ENCODE results near the gene PEMT.

PEMT gene

GRCh38 chr17:17577373-17577772, 14.1 kb downstream of the PEMT start:
- Histone ChIP-seq H3K36me3 (ENCODE audit: insufficient read depth, low read length) (no peaks in the 10 kb centered on the region), H3K27ac (no peak overlapping the region), H3K4me3 (no peak overlapping the region), H3K9me3 (ENCODE audit: low read depth, low read length) (no peaks in the 10 kb centered on the region), H3K9ac (ENCODE audit: insufficient read length) (no peak overlapping the region)
- DNase-seq (ENCODE audit: low read depth, low spot score): no peak
- TF ChIP-seq FOXP2 (optimal IDR thresholded peaks at IDR 0.05; ENCODE audit: control extremely low read depth, extremely low read length, insufficient read depth) (no peak), EZH2 (IDR thresholded peaks at IDR 0.05) (no peak), POLR2AphosphoS5 (IDR thresholded peaks at IDR 0.05; ENCODE audit: borderline replicate concordance, low read depth, low read length) (no peak)

- Histone ChIP-seq H3K4me3 (no peak overlapping the region), H3K9me3 (ENCODE audit: low read depth, low read length) (no peaks in the 10 kb centered on the region), H3K27ac (no peak overlapping the region), H3K9ac (ENCODE audit: insufficient read length) (no peak overlapping the region), H3K36me3 (ENCODE audit: insufficient read depth, low read length) (no peaks in the 10 kb centered on the region)
- no peak for TF ChIP-seq FOXP2 (optimal IDR thresholded peaks at IDR 0.05; ENCODE audit: control extremely low read depth, extremely low read length, insufficient read depth)
- TF ChIP-seq EZH2 (IDR thresholded peaks at IDR 0.05): no peak
- no peak for TF ChIP-seq POLR2AphosphoS5 (IDR thresholded peaks at IDR 0.05; ENCODE audit: borderline replicate concordance, low read depth, low read length)
- no peak for DNase-seq (ENCODE audit: low read depth, low spot score)
These were observed 14.7 kb downstream of the PEMT start for GRCh38 chr17:17576772-17577234.

GRCh38 chr17:17575360-17576251, 15.9 kb downstream of the PEMT start:
- H3K36me3 ChIP-seq (ENCODE audit: insufficient read depth, low read length): no peaks in the 10 kb centered on the region
- no peak overlapping the region for H3K9ac ChIP-seq (ENCODE audit: insufficient read length)
- TF ChIP-seq EZH2 (IDR thresholded peaks at IDR 0.05): no peak
- TF ChIP-seq POLR2AphosphoS5 (IDR thresholded peaks at IDR 0.05; ENCODE audit: borderline replicate concordance, low read depth, low read length): no peak
- no peak for TF ChIP-seq FOXP2 (optimal IDR thresholded peaks at IDR 0.05; ENCODE audit: control extremely low read depth, extremely low read length, insufficient read depth)
- H3K27ac ChIP-seq: no peak overlapping the region
- H3K9me3 ChIP-seq (ENCODE audit: low read depth, low read length): no peaks in the 10 kb centered on the region
- H3K4me3 ChIP-seq: no peak overlapping the region
- DNase-seq (ENCODE audit: low read depth, low spot score): no peak

GRCh38 chr17:17573912-17574311, 17.6 kb downstream of the PEMT start:
- Histone ChIP-seq H3K27ac (no peak overlapping the region), H3K9me3 (ENCODE audit: low read depth, low read length) (no peaks in the 10 kb centered on the region), H3K36me3 (ENCODE audit: insufficient read depth, low read length) (no peaks in the 10 kb centered on the region), H3K4me3 (no peak overlapping the region), H3K9ac (ENCODE audit: insufficient read length) (no peak overlapping the region)
- TF ChIP-seq EZH2 (IDR thresholded peaks at IDR 0.05): no peak
- DNase-seq (ENCODE audit: low read depth, low spot score): no peak

GRCh38 chr17:17572010-17572785, 19.3 kb downstream of the PEMT start:
- no peak overlapping the region for H3K9ac ChIP-seq (ENCODE audit: insufficient read length)
- no peak for TF ChIP-seq POLR2AphosphoS5 (IDR thresholded peaks at IDR 0.05; ENCODE audit: borderline replicate concordance, low read depth, low read length)
- TF ChIP-seq EZH2 (IDR thresholded peaks at IDR 0.05): no peak
- no peak for TF ChIP-seq FOXP2 (optimal IDR thresholded peaks at IDR 0.05; ENCODE audit: control extremely low read depth, extremely low read length, insufficient read depth)
- no peaks in the 10 kb centered on the region for H3K9me3 ChIP-seq (ENCODE audit: low read depth, low read length)
- no peaks in the 10 kb centered on the region for H3K36me3 ChIP-seq (ENCODE audit: insufficient read depth, low read length)
- H3K27ac ChIP-seq: no peak overlapping the region
- DNase-seq (ENCODE audit: low read depth, low spot score): no peak
- no peak overlapping the region for H3K4me3 ChIP-seq

- Histone ChIP-seq H3K9ac (ENCODE audit: insufficient read length) (no peak overlapping the region), H3K36me3 (ENCODE audit: insufficient read depth, low read length) (no peaks in the 10 kb centered on the region), H3K27ac (no peak overlapping the region), H3K4me3 (no peak overlapping the region), H3K9me3 (ENCODE audit: low read depth, low read length) (no peaks in the 10 kb centered on the region)
- TF ChIP-seq EZH2 (IDR thresholded peaks at IDR 0.05): no peak
- TF ChIP-seq POLR2AphosphoS5 (IDR thresholded peaks at IDR 0.05; ENCODE audit: borderline replicate concordance, low read depth, low read length): no peak
- no peak for TF ChIP-seq FOXP2 (optimal IDR thresholded peaks at IDR 0.05; ENCODE audit: control extremely low read depth, extremely low read length, insufficient read depth)
- no peak for DNase-seq (ENCODE audit: low read depth, low spot score)
These were observed 20.5 kb downstream of the PEMT start for GRCh38 chr17:17570798-17571716.

- DNase-seq (ENCODE audit: low read depth, low spot score): no peak
- TF ChIP-seq EZH2 (IDR thresholded peaks at IDR 0.05): no peak
- no peaks in the 10 kb centered on the region for H3K36me3 ChIP-seq (ENCODE audit: insufficient read depth, low read length)
- H3K4me3 ChIP-seq: no peak overlapping the region
- H3K9ac ChIP-seq (ENCODE audit: insufficient read length): no peak overlapping the region
- no peak overlapping the region for H3K27ac ChIP-seq
- no peaks in the 10 kb centered on the region for H3K9me3 ChIP-seq (ENCODE audit: low read depth, low read length)
These were observed 21.2 kb downstream of the PEMT start for GRCh38 chr17:17570140-17570797.

All from SK-N-MC (cell line).